ENCODE results near the gene UBE3A.

The UBE3A gene

DNA sequence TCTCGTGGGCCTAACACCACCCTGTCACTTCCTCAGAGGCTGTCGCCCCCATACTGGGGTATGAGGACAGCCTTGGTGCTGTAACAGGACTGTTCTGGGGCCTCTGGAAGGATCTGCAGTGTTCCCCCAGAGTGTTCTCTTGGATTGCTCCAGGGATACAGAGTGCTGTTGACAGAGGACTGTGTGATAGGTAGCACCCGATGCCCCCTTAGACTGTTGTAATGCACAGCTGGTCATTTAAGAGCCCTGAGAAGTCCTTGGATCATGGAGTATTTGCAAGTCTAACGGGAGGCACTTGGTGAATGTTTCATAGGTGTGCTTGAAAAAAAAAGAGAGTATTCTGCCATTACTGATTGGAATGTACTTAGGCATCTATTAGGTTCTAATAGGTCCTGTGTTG, 35.4 kb upstream of the UBE3A start:
- DNase-seq (ENCODE audit: low read depth): no peak
- TF ChIP-seq, protein P1, sequence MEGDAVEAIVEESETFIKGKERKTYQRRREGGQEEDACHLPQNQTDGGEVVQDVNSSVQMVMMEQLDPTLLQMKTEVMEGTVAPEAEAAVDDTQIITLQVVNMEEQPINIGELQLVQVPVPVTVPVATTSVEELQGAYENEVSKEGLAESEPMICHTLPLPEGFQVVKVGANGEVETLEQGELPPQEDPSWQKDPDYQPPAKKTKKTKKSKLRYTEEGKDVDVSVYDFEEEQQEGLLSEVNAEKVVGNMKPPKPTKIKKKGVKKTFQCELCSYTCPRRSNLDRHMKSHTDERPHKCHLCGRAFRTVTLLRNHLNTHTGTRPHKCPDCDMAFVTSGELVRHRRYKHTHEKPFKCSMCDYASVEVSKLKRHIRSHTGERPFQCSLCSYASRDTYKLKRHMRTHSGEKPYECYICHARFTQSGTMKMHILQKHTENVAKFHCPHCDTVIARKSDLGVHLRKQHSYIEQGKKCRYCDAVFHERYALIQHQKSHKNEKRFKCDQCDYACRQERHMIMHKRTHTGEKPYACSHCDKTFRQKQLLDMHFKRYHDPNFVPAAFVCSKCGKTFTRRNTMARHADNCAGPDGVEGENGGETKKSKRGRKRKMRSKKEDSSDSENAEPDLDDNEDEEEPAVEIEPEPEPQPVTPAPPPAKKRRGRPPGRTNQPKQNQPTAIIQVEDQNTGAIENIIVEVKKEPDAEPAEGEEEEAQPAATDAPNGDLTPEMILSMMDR (IDR thresholded peaks at IDR 0.05; ENCODE audit: low read depth, low read length, missing control alignments): no peak
- no peak overlapping the region for H3K4me3 ChIP-seq (ENCODE audit: low read depth, low read length)

DNA sequence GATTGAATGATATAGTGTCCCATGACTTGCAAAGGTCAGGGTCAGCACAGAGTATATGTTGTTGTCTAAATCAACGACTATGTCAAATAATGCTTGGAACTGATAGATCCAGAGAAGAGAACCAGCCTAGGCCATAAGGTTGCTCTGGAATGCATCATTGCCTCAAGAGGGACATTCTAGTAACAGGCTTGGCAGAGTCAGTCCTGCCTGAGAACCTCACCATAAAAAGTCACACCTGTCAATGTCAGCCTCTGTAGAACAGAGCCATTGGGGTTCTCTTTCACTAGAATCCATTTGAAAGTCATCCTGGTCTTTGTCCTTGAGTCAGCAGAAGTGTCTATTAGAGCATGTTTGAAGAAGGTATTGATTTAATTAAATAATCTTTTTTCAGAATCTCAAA, 31.4 kb upstream of the UBE3A start:
- TF ChIP-seq, protein P1 (IDR thresholded peaks at IDR 0.05; ENCODE audit: low read depth, low read length, missing control alignments): no peak
- no peak for DNase-seq (ENCODE audit: low read depth)
- H3K4me3 ChIP-seq (ENCODE audit: low read depth, low read length): no peak overlapping the region

DNA sequence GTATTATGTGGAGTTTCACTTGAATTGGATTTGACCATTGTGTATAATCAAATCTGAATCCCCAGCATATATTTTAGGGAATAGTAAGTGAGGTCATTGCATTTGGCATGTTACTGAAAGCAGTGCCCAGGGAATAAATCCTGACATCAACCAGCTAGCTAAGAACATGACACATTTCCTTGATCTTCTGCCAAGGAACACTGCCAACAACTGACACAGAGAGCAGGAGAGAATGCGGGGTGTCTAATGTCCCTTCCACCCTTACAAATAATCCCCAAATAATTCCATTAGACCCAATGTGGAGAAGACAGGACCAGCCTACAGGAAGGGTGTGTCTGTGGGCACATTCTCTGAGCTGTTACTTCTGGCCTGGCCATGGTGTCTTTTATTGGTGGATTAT, 30.6 kb upstream of the UBE3A start:
- DNase-seq (ENCODE audit: low read depth): no peak
- no peak overlapping the region for H3K4me3 ChIP-seq (ENCODE audit: low read depth, low read length)
- TF ChIP-seq, protein P1 (IDR thresholded peaks at IDR 0.05; ENCODE audit: low read depth, low read length, missing control alignments): no peak

DNA sequence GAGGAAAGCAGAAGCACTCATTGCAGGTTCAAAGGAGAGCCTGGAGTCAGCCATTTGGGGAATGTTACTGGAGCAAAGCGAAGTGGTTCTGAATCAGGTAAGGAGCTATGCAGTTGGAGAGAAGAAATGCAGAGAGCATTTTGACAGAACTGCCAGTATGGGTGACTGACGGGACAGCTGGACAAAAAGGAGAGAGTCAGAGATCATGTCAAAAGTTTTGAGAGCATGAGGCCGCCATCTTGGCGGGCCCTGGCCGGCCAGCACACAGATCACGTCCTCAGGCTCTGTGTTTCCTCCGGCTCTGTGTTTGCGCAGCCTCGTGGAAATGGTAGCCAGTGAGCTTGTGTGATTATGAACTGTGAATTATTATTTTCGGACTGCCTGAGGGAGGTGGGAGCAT, 29.8 kb upstream of the UBE3A start:
- TF ChIP-seq, protein P1 (IDR thresholded peaks at IDR 0.05; ENCODE audit: low read depth, low read length, missing control alignments): no peak
- no peak overlapping the region for H3K4me3 ChIP-seq (ENCODE audit: low read depth, low read length)
- no peak for DNase-seq (ENCODE audit: low read depth)

DNA sequence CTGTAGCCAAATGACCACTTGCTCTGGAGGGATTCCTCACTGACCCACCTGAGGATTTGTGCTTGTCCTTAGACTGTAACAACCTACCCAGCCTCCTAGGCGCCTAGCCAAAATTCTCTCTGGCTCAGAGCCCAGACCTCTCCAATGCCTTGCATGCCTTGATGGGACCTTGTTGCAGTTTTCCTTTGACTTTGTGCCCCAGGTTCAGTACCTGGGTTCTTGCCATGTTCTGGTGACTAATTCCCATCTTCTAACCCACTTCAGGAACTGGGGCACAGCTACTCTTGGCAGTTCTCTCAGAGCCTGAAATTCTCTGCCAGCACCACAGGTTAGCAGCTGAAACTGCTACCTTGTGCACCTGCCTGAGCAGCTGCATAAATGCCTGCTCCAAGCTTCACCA, 27.0 kb upstream of the UBE3A start:
- TF ChIP-seq, protein P1 (IDR thresholded peaks at IDR 0.05; ENCODE audit: low read depth, low read length, missing control alignments): no peak
- DNase-seq (ENCODE audit: low read depth): no peak
- no peak overlapping the region for H3K4me3 ChIP-seq (ENCODE audit: low read depth, low read length)

DNA sequence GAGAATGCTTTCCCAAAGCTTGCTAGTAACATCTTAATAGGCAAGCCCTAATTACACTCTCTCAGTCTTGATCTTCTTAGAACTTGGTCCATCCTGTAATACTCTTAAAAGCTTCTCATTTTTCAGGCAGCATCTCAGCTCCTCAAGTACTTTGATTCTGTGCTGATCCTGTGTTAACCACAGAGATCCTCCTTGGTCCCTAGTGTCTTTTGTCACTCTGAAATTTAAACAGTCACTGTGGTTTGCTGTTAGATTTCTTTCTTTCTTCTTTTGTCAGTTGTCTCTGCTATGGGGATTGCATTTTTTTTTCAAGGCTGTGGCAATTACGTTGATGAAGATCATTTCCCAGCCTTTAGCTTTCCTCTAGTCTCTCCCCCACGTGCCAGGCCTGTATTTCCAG, 26.0 kb upstream of the UBE3A start:
- DNase-seq (ENCODE audit: low read depth): no peak
- TF ChIP-seq, protein P1 (IDR thresholded peaks at IDR 0.05; ENCODE audit: low read depth, low read length, missing control alignments): no peak
- H3K4me3 ChIP-seq (ENCODE audit: low read depth, low read length): no peak overlapping the region

DNA sequence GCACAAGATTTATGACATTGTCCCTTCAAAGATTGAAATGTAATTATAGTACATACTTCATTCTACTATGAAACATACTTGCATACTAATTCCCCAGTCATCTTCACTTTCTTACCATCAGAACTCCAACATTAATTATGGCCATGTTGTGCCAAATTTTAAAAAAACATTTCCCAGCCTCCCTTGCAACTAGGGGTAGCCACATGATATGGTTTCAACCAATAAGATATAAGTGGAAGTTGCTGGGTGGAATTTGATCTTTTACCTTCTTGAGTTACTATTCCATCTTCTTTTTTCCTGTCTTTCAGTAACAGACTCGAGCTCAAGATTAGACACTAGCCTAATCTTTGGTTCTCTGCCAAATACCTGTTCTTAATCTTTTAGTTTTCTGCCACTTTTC, 25.6 kb upstream of the UBE3A start:
- no peak overlapping the region for H3K4me3 ChIP-seq (ENCODE audit: low read depth, low read length)
- no peak for DNase-seq (ENCODE audit: low read depth)
- TF ChIP-seq, protein P1 (IDR thresholded peaks at IDR 0.05; ENCODE audit: low read depth, low read length, missing control alignments): no peak
